Body of pancreas (tissue), 4 donors: ENCODE results near the gene ZGPAT.

Experiments used
- CTCF ChIP-seq, 7 experiments: fragments of 450-650 bp in 4 of 7; fragments of 200-600 bp in 3 of 7; sonication (generic) in 3 of 7; IDR thresholded peaks; one replicate each; pipeline ENCODE4 v1.5.1; 2016 to 2019; ENCODE audit warnings: antibody characterized with exemption in 7 of 7
- POLR2A ChIP-seq, 3 donors: fragments of 450-650 bp; IDR thresholded peaks; one replicate each; pipeline ENCODE4 v1.6.1; 2016; ENCODE audit warnings: antibody characterized with exemption in 3 of 3, mild to moderate bottlenecking in 2 of 3

- TF ChIP-seq CTCF (IDR thresholded peaks at IDR 0.05) (no peak), POLR2A (IDR thresholded peaks at IDR 0.05) (no peak)
Measured at GRCh38 chr20:63667858-63668257, 40.0 kb upstream of the ZGPAT start.
